ENCODE measurements around the gene LAMA3. TPM values are rescaled to one million over a fixed set of nuclear protein-coding genes. Genes with fewer than 3 reads are reported as not detected.

Gene LAMA3
- total RNA-seq, 1 donor from 2014 or later, result 69.8 TPM

DNA sequence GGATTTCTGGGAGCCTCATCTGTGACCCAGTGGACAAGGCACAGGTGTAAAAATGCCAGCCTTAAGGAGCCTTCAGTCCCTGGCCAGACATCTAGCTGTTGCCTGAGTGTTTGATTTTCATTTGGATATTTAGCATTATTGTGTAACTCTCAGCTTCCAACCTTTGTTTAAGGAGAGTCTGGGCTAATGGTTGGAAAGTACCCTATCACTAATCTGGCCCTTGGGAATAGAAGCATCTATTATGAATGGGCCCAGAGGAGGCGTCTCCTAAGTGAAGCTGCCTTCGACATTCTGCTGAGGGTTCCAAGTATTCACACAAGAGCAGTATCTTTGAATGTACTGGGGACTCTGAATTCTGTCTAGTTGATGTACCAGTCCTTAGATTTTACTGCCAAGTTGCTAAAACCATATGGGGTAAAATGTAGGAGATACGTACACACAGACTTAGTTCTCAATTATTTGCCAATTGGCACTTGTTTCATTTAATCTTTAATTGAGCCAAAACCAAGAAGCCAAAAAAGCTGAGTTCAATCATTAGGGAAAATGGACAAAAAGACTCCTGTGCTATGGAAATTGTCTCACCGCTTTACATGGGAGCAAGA is 19.3 kb upstream of the LAMA3 start:
- DNase-seq (ENCODE audit: low read depth), result no peak
- H3K4me3 ChIP-seq (ENCODE audit: low read depth, low read length), result no peak overlapping the region
- TF ChIP-seq, protein P1, sequence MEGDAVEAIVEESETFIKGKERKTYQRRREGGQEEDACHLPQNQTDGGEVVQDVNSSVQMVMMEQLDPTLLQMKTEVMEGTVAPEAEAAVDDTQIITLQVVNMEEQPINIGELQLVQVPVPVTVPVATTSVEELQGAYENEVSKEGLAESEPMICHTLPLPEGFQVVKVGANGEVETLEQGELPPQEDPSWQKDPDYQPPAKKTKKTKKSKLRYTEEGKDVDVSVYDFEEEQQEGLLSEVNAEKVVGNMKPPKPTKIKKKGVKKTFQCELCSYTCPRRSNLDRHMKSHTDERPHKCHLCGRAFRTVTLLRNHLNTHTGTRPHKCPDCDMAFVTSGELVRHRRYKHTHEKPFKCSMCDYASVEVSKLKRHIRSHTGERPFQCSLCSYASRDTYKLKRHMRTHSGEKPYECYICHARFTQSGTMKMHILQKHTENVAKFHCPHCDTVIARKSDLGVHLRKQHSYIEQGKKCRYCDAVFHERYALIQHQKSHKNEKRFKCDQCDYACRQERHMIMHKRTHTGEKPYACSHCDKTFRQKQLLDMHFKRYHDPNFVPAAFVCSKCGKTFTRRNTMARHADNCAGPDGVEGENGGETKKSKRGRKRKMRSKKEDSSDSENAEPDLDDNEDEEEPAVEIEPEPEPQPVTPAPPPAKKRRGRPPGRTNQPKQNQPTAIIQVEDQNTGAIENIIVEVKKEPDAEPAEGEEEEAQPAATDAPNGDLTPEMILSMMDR (conservative IDR thresholded peaks at IDR 0.05; ENCODE audit: low read depth, low read length), result no peak

DNA sequence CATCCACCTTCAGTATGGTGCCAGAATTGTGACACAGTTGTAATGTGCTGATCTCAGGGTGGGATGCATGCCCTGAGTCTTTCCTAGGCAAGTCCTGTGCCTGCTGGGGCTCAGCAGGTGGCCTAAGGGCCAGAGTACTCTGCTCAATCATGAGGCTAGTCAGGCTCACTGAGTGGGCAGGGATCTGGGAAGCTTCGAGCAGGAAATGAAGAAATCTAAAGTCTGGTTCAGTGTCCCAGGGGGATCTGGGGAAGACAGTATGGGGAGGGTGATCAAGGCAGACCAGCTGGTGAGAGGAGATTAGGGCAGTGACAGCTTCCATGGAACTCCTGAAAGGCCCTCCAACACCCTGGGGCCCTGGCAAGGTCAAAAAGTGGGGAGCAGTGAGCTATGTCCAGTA is 17.7 kb upstream of the LAMA3 start:
- H3K4me3 ChIP-seq (ENCODE audit: low read depth, low read length), result no peak overlapping the region
- DNase-seq (ENCODE audit: low read depth), result no peak
- TF ChIP-seq, protein P1 (conservative IDR thresholded peaks at IDR 0.05; ENCODE audit: low read depth, low read length), result no peak

GRCh38 chr18:23673725-23674124 is 15.5 kb upstream of the LAMA3 start:
- H3K4me3 ChIP-seq (ENCODE audit: low read depth, low read length), result no peak overlapping the region
- TF ChIP-seq, protein P1 (conservative IDR thresholded peaks at IDR 0.05; ENCODE audit: low read depth, low read length), result no peak
- DNase-seq (ENCODE audit: low read depth), result no peak

- TF ChIP-seq, protein P1 (conservative IDR thresholded peaks at IDR 0.05; ENCODE audit: low read depth, low read length), result no peak
- no peak overlapping the region for H3K4me3 ChIP-seq (ENCODE audit: low read depth, low read length)
- no peak for DNase-seq (ENCODE audit: low read depth)
These were observed 14.0 kb upstream of the LAMA3 start for GRCh38 chr18:23675236-23675635.

- TF ChIP-seq, protein P1 (conservative IDR thresholded peaks at IDR 0.05; ENCODE audit: low read depth, low read length), result no peak
- H3K4me3 ChIP-seq (ENCODE audit: low read depth, low read length), result no peak overlapping the region
- no peak for DNase-seq (ENCODE audit: low read depth)
These were observed 13.4 kb upstream of the LAMA3 start for GRCh38 chr18:23675896-23676295.

GRCh38 chr18:23682045-23682444 is 7.2 kb upstream of the LAMA3 start:
- DNase-seq (ENCODE audit: low read depth), result no peak
- H3K4me3 ChIP-seq (ENCODE audit: low read depth, low read length), result no peak overlapping the region
- TF ChIP-seq, protein P1 (conservative IDR thresholded peaks at IDR 0.05; ENCODE audit: low read depth, low read length), result no peak

GRCh38 chr18:23682472-23682871 is 6.8 kb upstream of the LAMA3 start:
- TF ChIP-seq, protein P1 (conservative IDR thresholded peaks at IDR 0.05; ENCODE audit: low read depth, low read length), result no peak
- no peak overlapping the region for H3K4me3 ChIP-seq (ENCODE audit: low read depth, low read length)
- DNase-seq (ENCODE audit: low read depth), result no peak
